ENCODE measurements around the gene HEATR5B. TPM values are rescaled to one million over a fixed set of nuclear protein-coding genes. Genes with fewer than 3 reads are reported as not detected.
"Not testable (repeated sequence)": the region's sequence is repeated elsewhere in the genome, so short reads cannot be mapped to it uniquely, and the experiment has no call there.

Gene HEATR5B
- total RNA-seq, 1 donor from 2014 or later, result 26.4 TPM

- DNase-seq (ENCODE audit: low read depth in 2 of 2), result no peak
These were observed 102.3 kb downstream of the HEATR5B start for GRCh38 chr2:36981911-36982310.

GRCh38 chr2:36979007-36979406 is 105.2 kb downstream of the HEATR5B start:
- DNase-seq (ENCODE audit: low read depth in 2 of 2), result not testable (repeated sequence)

GRCh38 chr2:36976065-36976464 is 108.1 kb downstream of the HEATR5B start:
- DNase-seq (ENCODE audit: low read depth in 2 of 2), result no peak

GRCh38 chr2:36975306-36975705 is 108.9 kb downstream of the HEATR5B start:
- no peak for DNase-seq (ENCODE audit: low read depth in 2 of 2)

- DNase-seq (ENCODE audit: low read depth in 2 of 2), result peak; percentile 86 to 92
These were observed 110.9 kb downstream of the HEATR5B start for GRCh38 chr2:36973320-36973719.

- DNase-seq (ENCODE audit: low read depth in 2 of 2), result no peak
These were observed 112.2 kb downstream of the HEATR5B start for GRCh38 chr2:36971990-36972389.

GRCh38 chr2:36967236-36967876 is 116.8 kb downstream of the HEATR5B start:
- DNase-seq (ENCODE audit: low read depth in 2 of 2), result no peak

GRCh38 chr2:36966370-36967235 is 117.6 kb downstream of the HEATR5B start, which contains the start of gene STRN:
Gene STRN (minus strand): TSS chr2:36966536. CDS start chr2:36966463, 73 bp downstream.
- peak; percentile 82 to 97 for DNase-seq (ENCODE audit: low read depth in 2 of 2)

- DNase-seq (ENCODE audit: low read depth in 2 of 2), result peak in 1 of 2 donors; percentile 47
These were observed 118.3 kb downstream of the HEATR5B start for GRCh38 chr2:36965751-36966369.

GRCh38 chr2:36965206-36965605 is 119.0 kb downstream of the HEATR5B start:
- no peak for DNase-seq (ENCODE audit: low read depth in 2 of 2)

GRCh38 chr2:36964496-36965058 is 119.6 kb downstream of the HEATR5B start:
- DNase-seq (ENCODE audit: low read depth in 2 of 2), result no peak

GRCh38 chr2:36963734-36964133 is 120.4 kb downstream of the HEATR5B start:
- no peak for DNase-seq (ENCODE audit: low read depth in 2 of 2)

- no peak for DNase-seq (ENCODE audit: low read depth in 2 of 2)
These were observed 121.1 kb downstream of the HEATR5B start for GRCh38 chr2:36963106-36963505.

- no peak for DNase-seq (ENCODE audit: low read depth in 2 of 2)
These were observed 123.4 kb downstream of the HEATR5B start for GRCh38 chr2:36960773-36961172.

GRCh38 chr2:36960005-36960675 is 124.0 kb downstream of the HEATR5B start:
- no peak for DNase-seq (ENCODE audit: low read depth in 2 of 2)

- DNase-seq (ENCODE audit: low read depth in 2 of 2), result no peak
These were observed 129.1 kb downstream of the HEATR5B start for GRCh38 chr2:36954977-36955607.

- no peak for DNase-seq (ENCODE audit: low read depth in 2 of 2)
These were observed 131.4 kb downstream of the HEATR5B start for GRCh38 chr2:36952748-36953197.

GRCh38 chr2:36951574-36951973 is 132.6 kb downstream of the HEATR5B start:
- peak in 1 of 2 donors; percentile 66 for DNase-seq (ENCODE audit: low read depth in 2 of 2)

GRCh38 chr2:36951027-36951518 is 133.1 kb downstream of the HEATR5B start:
- DNase-seq (ENCODE audit: low read depth in 2 of 2), result no peak

GRCh38 chr2:36949845-36950244 is 134.3 kb downstream of the HEATR5B start:
- no peak for DNase-seq (ENCODE audit: low read depth in 2 of 2)

GRCh38 chr2:36945240-36945639 is 138.9 kb downstream of the HEATR5B start:
- not testable (repeated sequence) for DNase-seq (ENCODE audit: low read depth in 2 of 2)
